GM10266 (cell line): Measurements from ENCODE around the gene CBLN3.
A peak's percentile ranks its signal among the peaks of the same experiment; 100 is the strongest.

ENCODE experiments used
- DNase-seq: peaks from one replicate; pipeline ENCODE4 v3.0.0; 2012; ENCODE audit errors: extremely low spot score
- TF ChIP-seq, protein P1 (sequence below): IDR thresholded peaks from 2 replicates; pipeline ENCODE4 v1.5.1; 2012; ENCODE audit warnings: mild to moderate bottlenecking, low read depth; ENCODE audit not compliant: control insufficient read depth, insufficient read depth; ENCODE audit errors: missing control alignments

Gene CBLN3

DNA sequence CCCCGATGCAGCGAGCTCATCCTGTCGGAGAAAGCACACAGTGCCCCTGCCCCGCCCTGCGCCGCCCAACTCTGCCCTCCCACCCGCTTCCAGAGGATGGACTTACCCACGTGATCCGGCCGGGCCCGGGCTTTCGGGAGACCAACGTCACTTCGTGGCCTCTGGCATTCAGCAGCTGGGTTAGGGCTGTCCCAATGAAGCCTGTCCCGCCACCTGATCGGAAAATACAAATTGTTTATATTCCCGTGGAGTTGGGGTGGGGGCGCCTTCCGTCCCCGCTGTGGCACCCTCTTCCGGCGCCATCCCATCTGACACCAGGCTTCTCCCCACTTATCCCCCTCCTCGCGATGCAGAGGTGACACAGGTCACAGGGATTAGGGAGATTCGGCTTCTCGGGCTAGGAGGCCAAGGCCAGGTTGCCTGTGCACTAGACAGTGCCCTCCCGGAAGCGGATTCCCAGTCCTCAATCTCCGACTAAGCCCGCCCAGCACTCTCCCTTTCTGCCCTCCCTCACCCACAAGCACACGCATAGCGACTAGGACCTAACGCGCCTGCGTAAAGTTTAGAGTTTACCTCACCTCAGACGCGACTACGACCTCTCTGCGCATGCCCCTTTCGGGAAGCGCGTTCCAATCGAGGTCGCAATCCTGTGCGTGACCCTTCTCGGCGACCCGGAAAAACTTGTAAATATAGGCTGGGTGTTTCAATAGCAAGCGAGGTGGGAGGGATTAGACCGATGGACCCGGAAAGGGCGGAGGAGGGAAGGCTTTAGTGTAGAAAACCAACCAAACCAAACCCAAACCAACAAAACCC, 13.0 kb upstream of the CBLN3 start, which contains the start of gene SDR39U1:
SDR39U1 (minus strand) TSS at position 537 of the 813 bp plus-strand sequence; CDS start at position 530, 7 bp downstream.
- TF ChIP-seq, protein P1, sequence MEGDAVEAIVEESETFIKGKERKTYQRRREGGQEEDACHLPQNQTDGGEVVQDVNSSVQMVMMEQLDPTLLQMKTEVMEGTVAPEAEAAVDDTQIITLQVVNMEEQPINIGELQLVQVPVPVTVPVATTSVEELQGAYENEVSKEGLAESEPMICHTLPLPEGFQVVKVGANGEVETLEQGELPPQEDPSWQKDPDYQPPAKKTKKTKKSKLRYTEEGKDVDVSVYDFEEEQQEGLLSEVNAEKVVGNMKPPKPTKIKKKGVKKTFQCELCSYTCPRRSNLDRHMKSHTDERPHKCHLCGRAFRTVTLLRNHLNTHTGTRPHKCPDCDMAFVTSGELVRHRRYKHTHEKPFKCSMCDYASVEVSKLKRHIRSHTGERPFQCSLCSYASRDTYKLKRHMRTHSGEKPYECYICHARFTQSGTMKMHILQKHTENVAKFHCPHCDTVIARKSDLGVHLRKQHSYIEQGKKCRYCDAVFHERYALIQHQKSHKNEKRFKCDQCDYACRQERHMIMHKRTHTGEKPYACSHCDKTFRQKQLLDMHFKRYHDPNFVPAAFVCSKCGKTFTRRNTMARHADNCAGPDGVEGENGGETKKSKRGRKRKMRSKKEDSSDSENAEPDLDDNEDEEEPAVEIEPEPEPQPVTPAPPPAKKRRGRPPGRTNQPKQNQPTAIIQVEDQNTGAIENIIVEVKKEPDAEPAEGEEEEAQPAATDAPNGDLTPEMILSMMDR = no peak
- DNase-seq = peak; percentile 92

DNA sequence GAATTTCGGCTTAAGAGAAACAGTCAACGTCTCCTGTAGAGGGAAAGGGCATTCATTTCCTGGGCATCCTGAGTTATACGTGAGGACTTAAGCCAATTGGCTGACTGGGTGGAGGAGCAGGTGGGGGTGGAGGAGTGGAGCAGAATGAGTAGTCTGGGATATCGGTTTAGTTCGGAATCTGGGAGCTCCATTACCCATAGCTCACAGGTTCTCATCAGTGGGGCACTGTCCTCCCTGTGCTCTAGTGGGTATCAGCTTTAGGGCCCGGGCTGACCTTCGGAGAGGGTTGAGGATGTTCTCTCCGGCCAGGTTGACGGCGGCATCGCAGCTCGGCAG, 12.4 kb upstream of the CBLN3 start:
- TF ChIP-seq, protein P1 = no peak
- DNase-seq = no peak

DNA sequence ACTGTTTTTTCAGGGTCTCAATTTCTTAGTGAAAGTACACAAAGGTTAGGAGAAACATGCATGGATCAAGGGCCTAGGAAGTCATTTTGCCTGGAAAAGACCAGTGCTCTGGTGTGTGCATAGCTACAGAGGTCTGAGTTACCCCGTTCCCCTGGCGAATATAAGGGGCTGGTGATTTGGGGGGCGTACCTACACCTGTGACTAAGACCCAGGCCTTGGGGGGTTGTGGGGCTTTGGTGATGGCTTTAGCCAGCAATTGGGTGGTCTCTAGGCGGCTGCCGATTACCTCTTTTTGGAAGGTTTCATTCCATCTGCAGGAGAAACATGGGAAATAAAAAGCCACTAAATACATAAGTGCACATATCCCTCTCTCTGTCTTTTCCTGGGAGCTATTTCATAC, 12.0 kb upstream of the CBLN3 start:
- DNase-seq = no peak

DNA sequence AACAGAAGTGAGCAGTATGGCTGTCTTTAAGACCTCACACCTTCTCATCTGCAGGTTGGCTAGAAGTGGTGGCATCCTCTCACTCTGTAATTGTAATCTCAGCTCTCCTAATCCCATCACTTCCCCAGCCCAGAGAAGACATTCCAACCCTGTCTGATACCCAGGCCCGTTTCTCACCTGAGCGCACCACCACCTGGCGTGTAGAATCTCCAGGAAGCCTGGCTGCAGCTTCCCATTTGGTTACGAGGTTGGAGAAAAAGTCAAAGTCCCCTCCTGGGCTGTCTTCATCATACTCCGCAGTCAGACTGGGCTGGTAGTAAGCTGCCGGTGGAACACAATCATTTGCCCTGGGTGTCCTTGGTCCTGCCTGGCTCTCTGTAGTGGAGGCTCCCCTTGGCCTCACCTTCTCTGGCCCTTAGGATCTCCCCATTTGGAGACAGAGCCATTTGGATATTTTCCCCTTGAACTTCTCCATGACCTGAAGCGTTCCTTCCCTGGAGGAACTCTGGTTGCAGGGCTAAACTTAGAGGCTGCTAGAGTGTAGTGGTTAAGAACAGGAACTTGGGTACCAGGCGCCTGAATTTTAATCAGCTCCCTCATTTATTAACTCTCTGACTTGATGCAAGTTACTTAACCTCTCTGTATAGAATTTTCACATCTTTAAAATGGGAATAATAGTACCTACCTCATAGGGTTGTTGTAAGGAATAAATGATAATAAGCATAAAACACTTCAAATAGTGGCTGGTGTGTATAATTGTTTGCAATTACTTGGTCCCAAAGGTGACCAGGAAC, 11.3 kb upstream of the CBLN3 start:
- DNase-seq = no peak
- TF ChIP-seq, protein P1 = no peak

More for the DNA sequence above, 12.0 kb upstream of the CBLN3 start:
- TF ChIP-seq, protein P1 = no peak

DNA sequence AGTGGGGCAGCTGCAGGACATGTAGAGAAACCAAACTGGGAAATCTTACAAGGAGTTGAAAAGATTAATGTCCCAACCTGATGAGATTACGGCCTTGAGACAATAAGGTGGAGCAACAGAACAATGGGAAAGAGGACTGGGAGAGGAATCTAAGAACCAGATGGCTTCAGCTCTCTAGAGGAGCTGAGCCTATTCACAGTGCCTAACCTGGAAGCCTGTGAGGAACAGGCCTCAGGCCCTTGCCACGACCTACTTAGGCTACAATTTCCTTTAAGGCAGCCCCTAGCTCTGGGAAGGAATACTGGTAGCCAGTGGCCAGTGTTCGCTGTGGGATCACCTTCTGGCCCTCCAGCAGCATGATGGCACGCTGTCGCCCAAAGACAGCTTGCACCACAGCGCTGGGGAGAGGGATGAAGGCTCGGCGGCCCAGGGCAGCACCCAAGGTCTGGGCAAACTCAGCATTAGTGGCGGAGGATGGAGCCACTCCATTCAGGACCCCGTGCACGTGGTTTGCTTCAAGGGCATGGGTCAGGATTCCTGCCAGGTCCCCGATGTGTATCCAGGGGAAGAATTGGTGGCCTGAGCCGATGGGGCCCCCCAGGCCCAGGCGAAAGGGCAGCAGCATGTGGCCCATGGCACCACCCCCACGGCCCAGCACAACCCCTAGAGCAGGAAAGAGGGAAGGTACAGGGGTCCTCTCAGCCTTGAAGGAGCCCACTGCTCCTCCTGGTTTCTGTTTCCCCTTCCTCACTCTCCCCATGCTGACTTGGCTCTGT, 10.6 kb upstream of the CBLN3 start:
- TF ChIP-seq, protein P1 = no peak
- no peak for DNase-seq

DNA sequence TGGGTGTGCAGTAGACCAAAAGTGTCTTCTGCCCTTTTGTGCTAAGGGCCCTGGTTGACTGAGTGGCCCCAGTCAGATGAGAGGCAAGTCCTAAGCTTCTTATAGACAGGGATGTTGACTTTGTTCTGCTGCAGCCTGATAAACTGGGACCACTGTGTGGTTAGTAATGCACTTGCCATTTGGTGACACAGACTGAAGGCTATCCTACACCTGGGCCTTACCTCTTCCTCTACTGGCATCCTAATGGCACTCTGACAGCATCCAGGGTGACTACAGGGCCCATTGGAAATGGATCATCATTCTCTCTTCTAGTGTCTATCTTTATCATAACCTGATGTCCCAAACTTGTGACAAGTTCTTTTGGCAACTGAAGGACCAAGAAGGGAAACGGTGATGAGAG, 9.8 kb upstream of the CBLN3 start:
- TF ChIP-seq, protein P1 = no peak
- no peak for DNase-seq
